Measurements from ENCODE around the gene MEGF11.

MEGF11 gene

GRCh38 chr15:66001042-66001441 lies 252.5 kb downstream of the MEGF11 start:
- TF ChIP-seq CTCF (conservative IDR thresholded peaks at IDR 0.05; ENCODE audit: low read length), result no peak
- no peak overlapping the region for H3K4me3 ChIP-seq (ENCODE audit: low read length)
- DNase-seq (ENCODE audit: low read depth), result no peak

- TF ChIP-seq CTCF (conservative IDR thresholded peaks at IDR 0.05; ENCODE audit: low read length), result no peak
- no peak for DNase-seq (ENCODE audit: low read depth)
These were observed 255.1 kb downstream of the MEGF11 start for GRCh38 chr15:65998486-65998885.

GRCh38 chr15:65996901-65997300 lies 256.6 kb downstream of the MEGF11 start:
- H3K4me3 ChIP-seq (ENCODE audit: low read length), result no peak overlapping the region
- TF ChIP-seq CTCF (conservative IDR thresholded peaks at IDR 0.05; ENCODE audit: low read length), result no peak
- no peak for DNase-seq (ENCODE audit: low read depth)

More at GRCh38 chr15:65998486-65998885, 255.1 kb downstream of the MEGF11 start:
- H3K4me3 ChIP-seq (ENCODE audit: low read length), result no peak overlapping the region

- TF ChIP-seq CTCF (conservative IDR thresholded peaks at IDR 0.05; ENCODE audit: low read length), result no peak
- no peak overlapping the region for H3K4me3 ChIP-seq (ENCODE audit: low read length)
- DNase-seq (ENCODE audit: low read depth), result no peak
These were observed 258.7 kb downstream of the MEGF11 start for GRCh38 chr15:65994832-65995231.

- no peak for DNase-seq (ENCODE audit: low read depth)
- no peak overlapping the region for H3K4me3 ChIP-seq (ENCODE audit: low read length)
- TF ChIP-seq CTCF (conservative IDR thresholded peaks at IDR 0.05; ENCODE audit: low read length), result no peak
These were observed 259.8 kb downstream of the MEGF11 start for GRCh38 chr15:65993762-65994161.

- no peak for TF ChIP-seq CTCF (conservative IDR thresholded peaks at IDR 0.05; ENCODE audit: low read length)
- H3K4me3 ChIP-seq (ENCODE audit: low read length), result no peak overlapping the region
- DNase-seq (ENCODE audit: low read depth), result no peak
These were observed 260.3 kb downstream of the MEGF11 start for GRCh38 chr15:65993236-65993635.

- no peak overlapping the region for H3K4me3 ChIP-seq (ENCODE audit: low read length)
- TF ChIP-seq CTCF (conservative IDR thresholded peaks at IDR 0.05; ENCODE audit: low read length), result no peak
- DNase-seq (ENCODE audit: low read depth), result no peak
These were observed 261.6 kb downstream of the MEGF11 start for GRCh38 chr15:65991721-65992483.

Measured in AG10803 (cell line).